Measurements from ENCODE around the gene MYO16. TPM values are rescaled to one million over a fixed set of nuclear protein-coding genes. Genes with fewer than 3 reads are reported as not detected.

MYO16 gene
- total and polyA plus RNA-seq, 7 donors, result 0.01 to 0.46 (median 0.30) TPM

- 77 to 83% (median 78%) methylated on average over 5 of the region's 5 CpGs for WGBS, 3 donors
- DNase-seq, result no peak
- TF ChIP-seq CTCF (IDR thresholded peaks at IDR 0.05), result no peak
- Histone ChIP-seq H3K4me3 (no peak overlapping the region), H3K27ac (no peak overlapping the region), H3K9me3 (no peaks in the 10 kb centered on the region), H3K27me3 (ENCODE audit: insufficient read depth in 3 of 3, low read length in 2 of 3) (no peaks in the 10 kb centered on the region), H3K36me3 (ENCODE audit: insufficient read depth in 1 of 2, low read depth in 1 of 2) (no peaks in the 10 kb centered on the region), H3K4me1 (no peaks in the 10 kb centered on the region)
- intact Hi-C loops (cut with DNase I), result no loop called here
- no peak for ATAC-seq
Observed at GRCh38 chr13:108645376-108645775, 16.0 kb downstream of the MYO16 start.

DNA sequence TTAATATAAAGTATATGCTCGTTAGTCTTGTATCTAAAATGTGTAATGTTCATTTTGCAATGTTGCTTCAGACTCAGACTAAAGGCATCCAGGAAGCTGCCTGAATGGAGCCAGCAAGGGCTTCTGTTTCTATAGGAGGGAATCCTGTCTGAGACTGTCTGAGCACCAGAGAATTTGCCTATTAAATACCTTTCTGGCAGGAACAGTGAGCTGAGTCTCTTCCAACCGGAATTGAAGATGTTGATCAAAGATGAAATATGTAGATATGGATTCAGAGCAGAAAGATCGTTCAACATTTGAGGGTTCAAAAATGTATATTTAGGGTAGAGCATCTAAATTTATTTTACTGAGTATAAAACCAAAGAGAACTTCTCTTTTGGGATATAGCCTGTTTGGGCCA is 20.9 kb downstream of the MYO16 start:
- Histone ChIP-seq H3K36me3 (ENCODE audit: insufficient read depth in 1 of 2, low read depth in 1 of 2) (no peaks in the 10 kb centered on the region), H3K4me3 (no peak overlapping the region), H3K27ac (no peak overlapping the region), H3K27me3 (ENCODE audit: insufficient read depth in 3 of 3, low read length in 2 of 3) (no peaks in the 10 kb centered on the region), H3K4me1 (no peaks in the 10 kb centered on the region), H3K9me3 (no peaks in the 10 kb centered on the region)
- no peak for DNase-seq
- intact Hi-C loops (cut with DNase I), result no loop called here
- no peak for ATAC-seq
- TF ChIP-seq CTCF (IDR thresholded peaks at IDR 0.05), result no peak
- 71 to 86% (median 78%) methylated on average over 3 of the region's 3 CpGs for WGBS, 3 donors

GRCh38 chr13:108656742-108657141 is 27.3 kb downstream of the MYO16 start:
- Histone ChIP-seq H3K36me3 (ENCODE audit: insufficient read depth in 1 of 2, low read depth in 1 of 2) (no peaks in the 10 kb centered on the region), H3K9me3 (no peaks in the 10 kb centered on the region), H3K27ac (no peak overlapping the region), H3K4me3 (no peak overlapping the region), H3K4me1 (no peaks in the 10 kb centered on the region), H3K27me3 (ENCODE audit: insufficient read depth in 3 of 3, low read length in 2 of 3) (no peaks in the 10 kb centered on the region)
- no peak for DNase-seq
- no peak for ATAC-seq
- intact Hi-C loops (cut with DNase I), result no loop called here
- no peak for TF ChIP-seq CTCF (IDR thresholded peaks at IDR 0.05)
- 76 to 88% (median 86%) methylated on average over 4 of the region's 4 CpGs for WGBS, 3 donors

- Histone ChIP-seq H3K27me3 (ENCODE audit: insufficient read depth in 3 of 3, low read length in 2 of 3) (no peaks in the 10 kb centered on the region), H3K27ac (no peak overlapping the region), H3K9me3 (no peaks in the 10 kb centered on the region), H3K4me3 (no peak overlapping the region), H3K4me1 (no peaks in the 10 kb centered on the region), H3K36me3 (ENCODE audit: insufficient read depth in 1 of 2, low read depth in 1 of 2) (no peaks in the 10 kb centered on the region)
- WGBS, 3 donors, result 90 to 97% (median 93%) methylated on average over 1 of the region's 1 CpG
- no peak for TF ChIP-seq CTCF (IDR thresholded peaks at IDR 0.05)
- ATAC-seq (no peak), DNase-seq (no peak)
- intact Hi-C loops (cut with DNase I), result no loop called here
Observed at GRCh38 chr13:108657519-108657918, 28.1 kb downstream of the MYO16 start.

DNA sequence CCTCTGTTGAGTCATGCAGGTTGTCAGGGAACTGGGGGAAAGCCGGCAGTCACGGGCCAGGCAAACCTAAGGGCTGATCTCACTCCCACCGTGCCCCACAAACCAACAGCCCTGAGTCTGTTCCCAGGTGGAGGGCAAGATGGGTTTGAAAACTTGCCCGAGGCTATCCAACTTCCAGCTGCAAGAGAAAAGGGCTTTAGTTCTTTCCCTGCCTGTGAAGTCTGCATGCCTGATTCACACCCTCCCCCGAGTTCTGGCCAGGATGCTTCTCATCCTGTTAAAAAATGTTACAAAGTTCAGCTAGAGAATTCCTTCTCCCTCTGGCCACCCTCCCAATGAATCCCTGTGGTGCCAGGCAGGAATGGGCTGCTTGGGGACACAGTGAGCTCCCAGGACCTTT is 33.1 kb downstream of the MYO16 start:
- no peak for DNase-seq
- no peak overlapping the region for H3K27ac ChIP-seq
- H3K4me1 ChIP-seq, result no peaks in the 10 kb centered on the region
- intact Hi-C loops (cut with DNase I), result no loop called here
- H3K36me3 ChIP-seq (ENCODE audit: insufficient read depth in 1 of 2, low read depth in 1 of 2), result no peaks in the 10 kb centered on the region
- no peak overlapping the region for H3K4me3 ChIP-seq
- no peaks in the 10 kb centered on the region for H3K9me3 ChIP-seq
- no peak for ATAC-seq
- WGBS, 3 donors, result 78 to 88% (median 79%) methylated on average over 5 of the region's 5 CpGs
- no peak for TF ChIP-seq CTCF (IDR thresholded peaks at IDR 0.05)
- no peaks in the 10 kb centered on the region for H3K27me3 ChIP-seq (ENCODE audit: insufficient read depth in 3 of 3, low read length in 2 of 3)

Data from psoas muscle (tissue), 8 donors.